LNCaP clone FGC (cell line): Measurements from ENCODE around the gene KRT12.

ENCODE experiments used
- DNase-seq: peaks from one replicate; pipeline ENCODE4 v3.0.0-alpha.2; 2011; ENCODE audit warnings: low read depth
- H3K4me3 ChIP-seq: 2 replicates; pipeline ENCODE4 v1.5.1; 2011; ENCODE audit warnings: mild to moderate bottlenecking, low read depth, low read length, control low read depth
- TF ChIP-seq, protein P1 (sequence below): IDR thresholded peaks from 2 replicates; pipeline ENCODE4 v1.5.1; 2012; ENCODE audit warnings: mild to moderate bottlenecking; ENCODE audit not compliant: control insufficient read depth, insufficient read depth; ENCODE audit errors: extremely low read depth

The KRT12 gene

DNA sequence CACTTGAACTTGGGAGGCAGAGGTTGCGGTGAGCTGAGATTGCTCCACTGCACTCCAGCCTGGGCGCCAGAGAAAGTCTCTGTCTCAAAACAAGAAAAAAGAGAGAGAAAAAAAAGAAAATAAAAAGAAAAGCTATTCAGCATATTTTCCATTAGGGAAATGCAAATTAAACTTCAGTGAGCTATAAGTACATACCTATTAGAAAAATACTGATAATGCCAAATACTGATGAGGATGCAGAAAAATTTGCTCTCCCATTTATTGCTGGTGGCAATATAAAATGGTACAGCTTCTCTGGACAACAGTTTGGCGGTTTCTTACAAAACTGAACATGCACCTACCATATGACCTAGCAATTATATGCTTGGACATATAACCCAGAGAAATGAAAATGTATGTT, 54.4 kb downstream of the KRT12 start:
- TF ChIP-seq, protein P1, sequence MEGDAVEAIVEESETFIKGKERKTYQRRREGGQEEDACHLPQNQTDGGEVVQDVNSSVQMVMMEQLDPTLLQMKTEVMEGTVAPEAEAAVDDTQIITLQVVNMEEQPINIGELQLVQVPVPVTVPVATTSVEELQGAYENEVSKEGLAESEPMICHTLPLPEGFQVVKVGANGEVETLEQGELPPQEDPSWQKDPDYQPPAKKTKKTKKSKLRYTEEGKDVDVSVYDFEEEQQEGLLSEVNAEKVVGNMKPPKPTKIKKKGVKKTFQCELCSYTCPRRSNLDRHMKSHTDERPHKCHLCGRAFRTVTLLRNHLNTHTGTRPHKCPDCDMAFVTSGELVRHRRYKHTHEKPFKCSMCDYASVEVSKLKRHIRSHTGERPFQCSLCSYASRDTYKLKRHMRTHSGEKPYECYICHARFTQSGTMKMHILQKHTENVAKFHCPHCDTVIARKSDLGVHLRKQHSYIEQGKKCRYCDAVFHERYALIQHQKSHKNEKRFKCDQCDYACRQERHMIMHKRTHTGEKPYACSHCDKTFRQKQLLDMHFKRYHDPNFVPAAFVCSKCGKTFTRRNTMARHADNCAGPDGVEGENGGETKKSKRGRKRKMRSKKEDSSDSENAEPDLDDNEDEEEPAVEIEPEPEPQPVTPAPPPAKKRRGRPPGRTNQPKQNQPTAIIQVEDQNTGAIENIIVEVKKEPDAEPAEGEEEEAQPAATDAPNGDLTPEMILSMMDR, result no peak
- DNase-seq, result no peak
- H3K4me3 ChIP-seq, result no peak overlapping the region
